Measurements from ENCODE around the gene INPP5J.

The INPP5J gene

DNA sequence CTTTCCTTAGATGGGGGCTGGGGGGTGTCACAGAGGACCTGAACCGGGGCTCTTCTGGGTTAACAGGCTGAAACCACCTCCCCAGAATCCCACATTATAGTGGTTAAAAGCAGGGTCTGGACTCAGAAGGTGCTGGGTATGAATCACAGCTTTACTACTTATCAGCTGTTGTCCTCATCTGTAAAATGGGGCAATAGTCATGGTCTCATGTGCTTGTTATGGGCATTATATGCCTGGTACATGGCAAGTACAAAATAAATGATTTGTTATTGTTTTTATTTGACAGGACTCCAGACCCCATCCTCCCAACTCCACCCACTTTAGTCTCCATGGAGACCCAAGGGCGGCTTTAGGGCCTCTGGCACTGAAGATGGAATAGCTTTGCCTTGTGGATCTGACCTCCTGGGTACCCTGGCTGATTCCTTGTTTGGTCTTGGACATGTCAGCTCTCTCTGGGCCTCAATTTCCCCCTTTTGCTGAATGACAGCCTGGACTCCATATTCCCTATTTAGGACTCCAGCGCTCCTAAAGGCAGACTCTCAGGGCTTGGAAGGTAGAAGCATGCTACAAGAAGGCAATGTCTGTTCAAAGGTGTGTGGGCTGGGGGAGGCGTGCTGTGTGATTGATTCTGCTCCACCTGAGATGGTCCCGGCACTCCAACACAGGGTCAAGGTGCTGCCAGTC, 42.5 kb upstream of the INPP5J start:
- peak overlapping the region; percentile 84 for H3K4me3 ChIP-seq (ENCODE audit: low read length)
- TF ChIP-seq, protein P1, sequence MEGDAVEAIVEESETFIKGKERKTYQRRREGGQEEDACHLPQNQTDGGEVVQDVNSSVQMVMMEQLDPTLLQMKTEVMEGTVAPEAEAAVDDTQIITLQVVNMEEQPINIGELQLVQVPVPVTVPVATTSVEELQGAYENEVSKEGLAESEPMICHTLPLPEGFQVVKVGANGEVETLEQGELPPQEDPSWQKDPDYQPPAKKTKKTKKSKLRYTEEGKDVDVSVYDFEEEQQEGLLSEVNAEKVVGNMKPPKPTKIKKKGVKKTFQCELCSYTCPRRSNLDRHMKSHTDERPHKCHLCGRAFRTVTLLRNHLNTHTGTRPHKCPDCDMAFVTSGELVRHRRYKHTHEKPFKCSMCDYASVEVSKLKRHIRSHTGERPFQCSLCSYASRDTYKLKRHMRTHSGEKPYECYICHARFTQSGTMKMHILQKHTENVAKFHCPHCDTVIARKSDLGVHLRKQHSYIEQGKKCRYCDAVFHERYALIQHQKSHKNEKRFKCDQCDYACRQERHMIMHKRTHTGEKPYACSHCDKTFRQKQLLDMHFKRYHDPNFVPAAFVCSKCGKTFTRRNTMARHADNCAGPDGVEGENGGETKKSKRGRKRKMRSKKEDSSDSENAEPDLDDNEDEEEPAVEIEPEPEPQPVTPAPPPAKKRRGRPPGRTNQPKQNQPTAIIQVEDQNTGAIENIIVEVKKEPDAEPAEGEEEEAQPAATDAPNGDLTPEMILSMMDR (conservative IDR thresholded peaks at IDR 0.05; ENCODE audit: low read depth, low read length): no peak
- DNase-seq (ENCODE audit: low read depth): no peak

DNA sequence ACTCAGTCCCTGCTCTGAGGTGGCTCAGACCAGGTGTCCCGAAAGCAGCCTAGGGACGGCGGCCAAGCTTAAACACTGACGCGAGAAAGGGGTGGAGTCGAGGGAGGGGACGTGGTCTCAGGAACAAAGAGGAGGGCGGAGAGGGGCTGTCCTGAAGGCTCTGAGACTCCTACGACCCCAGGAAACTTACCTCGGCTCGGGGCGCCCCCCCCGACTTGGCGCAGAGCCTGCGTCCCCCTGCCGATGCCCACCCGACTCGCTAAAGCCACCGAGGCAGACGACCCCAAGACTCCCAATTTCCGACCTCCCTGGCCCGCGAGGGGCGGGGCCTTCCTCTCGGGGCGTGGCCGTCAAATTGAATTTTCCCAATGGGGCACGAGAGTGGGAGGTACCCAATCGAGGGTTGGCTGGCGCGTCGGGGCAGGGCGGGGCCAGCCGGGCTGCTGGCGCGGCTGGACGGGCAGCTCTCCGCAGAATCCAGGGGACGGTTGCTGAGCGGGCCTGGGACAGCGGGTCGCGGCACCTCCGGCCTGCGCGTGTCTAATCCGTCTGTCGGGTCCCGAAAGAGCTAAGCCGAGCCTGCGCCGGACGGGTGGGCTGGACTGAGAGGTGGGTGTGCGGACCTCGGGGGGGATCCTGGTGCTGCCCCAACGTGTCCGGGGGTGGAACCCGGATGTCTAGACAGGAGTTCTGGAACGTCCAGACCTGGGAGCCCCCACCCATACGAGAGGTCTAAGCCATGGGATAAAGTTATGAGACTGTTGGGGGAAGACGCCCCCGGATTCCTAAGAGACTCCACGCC, 41.7 kb upstream of the INPP5J start, which contains the start of gene SMTN:
Gene SMTN (plus strand): TSS at position 471 of the 802 bp plus-strand sequence. CDS start 1,941 bp downstream, outside the sequence.
- peak; percentile 60 for DNase-seq (ENCODE audit: low read depth)
- H3K4me3 ChIP-seq (ENCODE audit: low read length): peak within 1 kb of the TSS; percentile 84
- TF ChIP-seq, protein P1 (conservative IDR thresholded peaks at IDR 0.05; ENCODE audit: low read depth, low read length): no peak

DNA sequence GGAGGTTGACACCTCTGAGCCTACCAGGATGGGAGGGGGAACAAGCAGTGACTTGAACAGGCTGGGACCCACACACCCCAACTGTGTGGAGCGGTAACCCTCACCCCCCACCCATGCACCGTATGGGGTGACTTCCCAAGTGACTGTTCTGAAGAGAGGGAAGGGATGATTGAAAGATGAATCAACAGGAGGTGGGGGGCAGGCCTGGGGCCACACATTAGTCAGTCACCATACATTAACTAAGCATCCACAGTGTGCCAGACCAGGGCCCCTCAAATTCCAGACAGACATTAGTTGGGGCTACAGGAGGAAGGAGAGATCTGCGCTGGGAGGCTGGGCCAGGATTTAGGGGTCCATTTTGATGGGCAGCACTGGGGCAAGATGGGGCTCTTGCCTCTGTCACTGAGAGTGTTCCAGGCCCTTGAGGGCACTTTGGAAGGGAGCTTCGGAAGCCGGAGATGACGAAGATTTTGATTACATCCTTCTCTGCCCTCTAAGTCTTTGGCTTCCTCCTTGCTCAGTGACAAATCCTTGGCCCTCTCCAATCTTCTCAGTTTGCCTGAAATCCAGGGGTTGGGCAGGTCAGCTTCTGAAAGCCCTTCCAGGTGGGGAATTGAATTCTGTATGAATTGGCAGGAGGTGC, 40.7 kb upstream of the INPP5J start:
- no peak for DNase-seq (ENCODE audit: low read depth)
- TF ChIP-seq, protein P1 (conservative IDR thresholded peaks at IDR 0.05; ENCODE audit: low read depth, low read length): no peak
- peak overlapping the region; percentile 84 for H3K4me3 ChIP-seq (ENCODE audit: low read length)

DNA sequence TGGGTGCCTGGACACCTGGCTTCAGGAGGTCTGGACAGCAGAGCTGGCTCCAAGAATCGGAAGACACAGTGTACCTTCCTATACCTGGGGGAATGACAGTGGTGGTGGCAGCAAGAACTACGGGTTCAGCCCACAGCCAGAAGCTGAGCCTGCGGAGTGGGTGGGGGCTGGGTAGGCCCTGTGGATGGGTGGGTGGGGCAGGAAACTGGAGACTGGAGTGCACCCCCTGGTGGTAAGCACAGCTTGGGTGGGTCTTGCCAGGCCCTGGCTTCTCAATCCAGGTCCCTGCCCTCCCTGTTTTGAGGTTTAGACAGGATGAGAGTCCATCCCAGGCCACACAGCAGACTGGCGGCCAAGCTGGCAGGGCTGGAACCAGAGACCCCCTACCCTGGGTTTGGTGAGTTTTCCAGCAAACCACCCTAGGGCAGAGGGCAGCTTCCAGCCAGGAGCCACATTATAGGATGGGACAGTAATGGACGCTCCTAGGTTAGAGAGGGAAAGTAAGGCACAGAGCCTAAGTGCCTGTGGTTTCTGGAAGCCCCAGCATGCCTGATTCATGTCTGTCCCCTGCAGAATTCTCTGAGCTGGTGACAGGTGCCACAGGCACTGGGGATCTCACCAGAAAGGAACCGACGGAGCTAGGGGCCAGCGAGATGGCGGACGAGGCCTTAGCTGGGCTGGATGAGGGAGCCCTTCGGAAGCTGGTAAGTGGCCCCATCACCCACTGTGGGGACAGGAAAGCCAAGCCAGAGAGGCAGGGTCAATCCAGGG, 40.0 kb upstream of the INPP5J start:
- TF ChIP-seq, protein P1 (conservative IDR thresholded peaks at IDR 0.05; ENCODE audit: low read depth, low read length): peak; percentile 72
- no peak for DNase-seq (ENCODE audit: low read depth)
- peak overlapping the region; percentile 84 for H3K4me3 ChIP-seq (ENCODE audit: low read length)

DNA sequence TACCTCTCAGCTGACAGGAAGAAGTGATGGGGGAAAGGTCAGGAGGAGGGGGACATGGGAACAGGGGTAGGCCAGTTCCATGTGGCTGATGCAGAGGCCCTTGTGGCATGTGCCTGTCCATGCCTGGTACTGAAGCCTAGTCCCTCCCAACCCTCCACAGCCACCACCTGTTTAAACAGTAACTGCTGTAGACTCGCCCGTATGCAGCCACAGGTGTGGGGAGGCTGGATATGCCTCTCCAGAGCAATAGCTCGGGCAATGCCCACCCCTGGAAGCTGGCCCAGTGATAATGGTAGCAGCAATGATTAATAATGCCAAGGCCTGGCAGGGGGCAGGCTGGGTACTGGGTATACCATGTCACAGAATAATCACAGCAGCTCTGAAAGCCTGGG, 39.4 kb upstream of the INPP5J start:
- no peak overlapping the region for H3K4me3 ChIP-seq (ENCODE audit: low read length)
- TF ChIP-seq, protein P1 (conservative IDR thresholded peaks at IDR 0.05; ENCODE audit: low read depth, low read length): no peak
- DNase-seq (ENCODE audit: low read depth): no peak

DNA sequence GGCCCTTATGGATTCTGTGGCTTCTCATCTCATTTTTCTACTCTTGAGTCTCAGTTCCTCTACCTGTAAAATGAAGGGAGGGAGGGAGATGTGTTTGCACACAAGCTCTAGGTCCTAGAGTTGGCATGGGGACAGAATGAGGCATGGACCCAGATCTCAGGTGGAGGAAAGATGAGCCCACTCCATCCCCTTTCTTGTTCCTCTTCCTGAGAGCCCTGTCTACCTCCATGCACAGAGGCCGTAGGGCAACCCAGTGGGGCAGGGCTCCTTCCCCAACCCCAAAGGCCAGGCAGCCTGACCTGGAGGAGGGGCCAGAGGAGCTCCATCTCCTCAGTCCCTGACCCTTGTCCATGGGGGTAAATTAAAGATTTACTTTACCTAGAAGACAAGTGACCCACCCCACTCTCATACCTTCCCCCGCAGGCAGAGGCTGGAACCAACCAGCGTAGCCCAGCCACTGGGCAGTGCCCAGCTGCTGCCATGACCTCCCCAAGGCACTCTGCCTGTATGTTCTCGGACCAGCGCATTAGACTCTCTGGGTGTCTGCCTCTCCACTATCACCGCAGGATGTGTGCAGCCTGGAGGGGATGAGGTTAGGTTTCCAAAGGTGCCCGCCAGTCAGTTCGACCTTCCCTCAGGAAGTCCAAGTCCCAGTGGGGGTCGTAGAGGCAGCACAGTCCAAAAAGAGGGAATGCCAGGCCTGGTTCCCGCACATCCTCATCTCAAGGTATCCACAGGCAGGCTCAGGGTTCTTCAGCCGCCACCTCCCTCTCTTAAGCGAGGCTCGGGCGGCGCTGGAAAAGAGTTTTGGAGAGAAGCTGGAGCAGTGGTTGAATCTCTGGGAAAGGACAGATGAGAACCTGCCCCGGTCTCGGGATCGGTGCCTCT, 38.6 kb upstream of the INPP5J start:
- peak overlapping the region; percentile 71 for H3K4me3 ChIP-seq (ENCODE audit: low read length)
- no peak for DNase-seq (ENCODE audit: low read depth)
- TF ChIP-seq, protein P1 (conservative IDR thresholded peaks at IDR 0.05; ENCODE audit: low read depth, low read length): no peak
